GM10266 (cell line): ENCODE data around the gene LRMDA.

ENCODE experiments used
- DNase-seq: peaks from one replicate; pipeline ENCODE4 v3.0.0; 2012; ENCODE audit errors: extremely low spot score
- TF ChIP-seq, protein P1 (sequence below): IDR thresholded peaks from 2 replicates; pipeline ENCODE4 v1.5.1; 2012; ENCODE audit warnings: mild to moderate bottlenecking, low read depth; ENCODE audit not compliant: control insufficient read depth, insufficient read depth; ENCODE audit errors: missing control alignments

LRMDA gene

DNA sequence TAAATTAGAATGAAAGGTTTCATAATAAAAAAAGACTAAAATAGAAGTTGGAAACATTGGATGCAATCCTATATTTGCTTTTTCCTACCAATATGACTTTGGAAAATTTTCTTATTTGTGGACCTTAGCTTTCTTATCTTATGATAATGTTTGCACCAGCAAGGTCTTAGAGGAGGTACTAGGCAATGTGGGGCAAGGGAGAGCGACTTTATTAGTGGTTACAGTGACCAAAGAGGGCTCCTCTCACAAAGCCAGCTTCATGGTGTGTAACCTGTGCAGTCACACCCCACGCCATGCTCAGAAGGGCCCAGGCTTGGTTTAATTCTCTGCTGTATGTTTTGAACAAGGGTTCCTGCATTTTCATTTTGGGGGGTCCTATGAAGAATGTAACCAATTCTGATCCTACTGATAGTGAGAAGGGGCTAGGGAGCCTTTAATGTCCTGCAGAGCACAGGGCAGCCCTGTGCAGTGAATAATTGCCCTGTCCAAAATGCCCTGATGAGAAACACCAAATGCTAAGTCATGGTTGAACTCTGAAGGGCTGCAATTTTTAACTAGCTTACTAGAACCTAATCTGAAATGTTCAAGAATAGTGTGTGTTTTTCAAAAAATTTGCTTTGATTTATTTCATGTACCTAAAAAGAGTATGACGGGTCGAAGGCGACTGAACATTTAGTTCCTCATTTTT lies 1047.8 kb downstream of the LRMDA start:
- TF ChIP-seq, protein P1, sequence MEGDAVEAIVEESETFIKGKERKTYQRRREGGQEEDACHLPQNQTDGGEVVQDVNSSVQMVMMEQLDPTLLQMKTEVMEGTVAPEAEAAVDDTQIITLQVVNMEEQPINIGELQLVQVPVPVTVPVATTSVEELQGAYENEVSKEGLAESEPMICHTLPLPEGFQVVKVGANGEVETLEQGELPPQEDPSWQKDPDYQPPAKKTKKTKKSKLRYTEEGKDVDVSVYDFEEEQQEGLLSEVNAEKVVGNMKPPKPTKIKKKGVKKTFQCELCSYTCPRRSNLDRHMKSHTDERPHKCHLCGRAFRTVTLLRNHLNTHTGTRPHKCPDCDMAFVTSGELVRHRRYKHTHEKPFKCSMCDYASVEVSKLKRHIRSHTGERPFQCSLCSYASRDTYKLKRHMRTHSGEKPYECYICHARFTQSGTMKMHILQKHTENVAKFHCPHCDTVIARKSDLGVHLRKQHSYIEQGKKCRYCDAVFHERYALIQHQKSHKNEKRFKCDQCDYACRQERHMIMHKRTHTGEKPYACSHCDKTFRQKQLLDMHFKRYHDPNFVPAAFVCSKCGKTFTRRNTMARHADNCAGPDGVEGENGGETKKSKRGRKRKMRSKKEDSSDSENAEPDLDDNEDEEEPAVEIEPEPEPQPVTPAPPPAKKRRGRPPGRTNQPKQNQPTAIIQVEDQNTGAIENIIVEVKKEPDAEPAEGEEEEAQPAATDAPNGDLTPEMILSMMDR, result no peak

DNA sequence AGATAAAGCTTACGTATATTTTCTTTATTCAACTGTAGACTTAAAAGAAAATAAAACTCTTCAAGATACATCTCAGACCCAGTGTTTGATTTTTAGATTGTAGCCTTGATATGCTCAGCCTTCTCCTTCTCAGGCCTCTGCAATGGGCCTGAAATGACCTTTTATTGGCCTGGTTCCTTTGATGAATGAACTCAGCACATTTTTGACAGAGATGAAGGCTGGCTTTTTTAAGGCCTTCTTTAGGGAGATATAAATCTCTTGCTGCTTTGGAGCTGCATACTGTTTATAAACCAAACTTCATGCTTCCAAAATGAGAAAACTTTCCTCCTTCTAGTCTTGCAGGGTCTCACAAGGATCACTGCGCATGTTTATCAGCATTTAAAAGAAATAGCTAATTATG lies 1049.8 kb downstream of the LRMDA start:
- TF ChIP-seq, protein P1, result no peak
- DNase-seq, result no peak

More for the DNA sequence above, 1047.8 kb downstream of the LRMDA start:
- no peak for DNase-seq

DNA sequence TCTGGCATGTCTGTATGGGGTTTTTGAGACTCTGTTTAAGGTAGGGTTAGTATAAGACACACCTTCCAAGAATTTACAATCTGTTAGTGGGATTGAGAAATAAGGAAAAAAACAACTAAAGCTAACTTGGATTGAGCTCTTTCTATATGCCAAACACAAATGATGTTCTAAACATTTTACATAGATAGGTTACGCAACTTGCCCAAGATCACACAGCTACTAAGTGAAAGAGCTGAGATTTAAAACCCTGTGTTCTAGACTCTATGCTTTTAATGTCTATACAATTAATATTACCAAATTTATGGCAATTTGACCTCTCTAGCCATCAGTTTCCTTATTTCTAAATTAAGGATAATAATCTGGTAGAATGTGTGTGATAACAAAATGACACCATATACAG lies 1056.2 kb downstream of the LRMDA start:
- no peak for DNase-seq
- TF ChIP-seq, protein P1, result no peak

DNA sequence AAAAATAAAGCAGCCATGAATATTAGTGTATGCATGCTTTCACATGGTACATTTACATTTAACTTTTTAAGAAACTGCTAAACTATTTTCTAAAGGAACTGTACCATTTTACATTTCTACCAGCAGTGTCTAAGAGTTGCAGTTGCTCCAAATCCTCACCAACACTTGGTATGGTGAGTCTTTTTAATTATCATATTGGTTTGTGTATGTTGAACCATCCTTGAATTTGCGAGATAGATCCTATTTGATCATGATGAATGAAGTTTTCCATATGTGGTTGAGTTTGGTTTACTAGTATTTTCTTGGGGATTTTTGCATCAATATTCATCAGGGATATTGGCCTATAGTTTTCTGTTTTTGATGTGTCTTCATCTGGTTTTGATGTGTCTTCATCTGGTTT lies 1057.2 kb downstream of the LRMDA start:
- no peak for DNase-seq
- TF ChIP-seq, protein P1, result no peak

DNA sequence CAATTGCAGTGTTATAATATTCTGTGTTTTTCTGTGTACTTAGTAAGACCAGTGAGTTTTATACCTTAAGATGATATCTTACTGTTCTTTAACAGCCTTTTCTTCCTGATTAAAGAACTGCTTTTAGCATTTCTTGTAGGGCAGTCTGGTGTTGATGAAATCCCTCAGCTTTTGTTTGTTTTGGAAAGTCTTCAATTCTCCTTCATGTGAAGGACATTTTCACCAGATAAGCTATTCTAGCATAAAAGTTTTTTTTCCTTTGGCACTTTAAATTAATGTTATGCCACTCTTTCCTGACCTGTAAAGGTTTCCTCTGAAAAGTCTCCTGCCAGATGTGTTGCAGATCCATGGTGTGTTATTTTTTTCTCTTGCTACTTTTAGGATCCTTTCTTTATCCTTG lies 1059.8 kb downstream of the LRMDA start:
- TF ChIP-seq, protein P1, result no peak

DNA sequence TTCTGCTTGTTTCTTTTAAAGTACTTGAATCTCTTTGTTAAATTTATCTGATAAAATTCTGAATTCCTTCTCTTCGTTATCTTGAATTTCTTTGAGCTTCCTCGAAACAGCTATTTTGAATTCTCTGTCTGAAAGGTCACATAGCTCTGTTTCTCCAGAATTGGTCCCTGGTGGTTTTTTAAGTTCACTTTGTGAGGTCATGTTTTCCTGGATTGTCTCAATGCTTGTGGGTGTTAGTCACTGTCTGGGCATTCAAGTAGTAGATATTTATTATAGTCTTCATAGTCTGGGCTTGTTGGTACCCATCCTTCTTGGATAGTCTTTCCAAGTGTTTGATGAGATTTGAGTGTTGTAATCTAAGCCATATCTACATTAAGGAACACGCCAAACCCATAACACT lies 1060.6 kb downstream of the LRMDA start:
- TF ChIP-seq, protein P1, result no peak
- DNase-seq, result no peak

More for the DNA sequence above, 1059.8 kb downstream of the LRMDA start:
- no peak for DNase-seq

DNA sequence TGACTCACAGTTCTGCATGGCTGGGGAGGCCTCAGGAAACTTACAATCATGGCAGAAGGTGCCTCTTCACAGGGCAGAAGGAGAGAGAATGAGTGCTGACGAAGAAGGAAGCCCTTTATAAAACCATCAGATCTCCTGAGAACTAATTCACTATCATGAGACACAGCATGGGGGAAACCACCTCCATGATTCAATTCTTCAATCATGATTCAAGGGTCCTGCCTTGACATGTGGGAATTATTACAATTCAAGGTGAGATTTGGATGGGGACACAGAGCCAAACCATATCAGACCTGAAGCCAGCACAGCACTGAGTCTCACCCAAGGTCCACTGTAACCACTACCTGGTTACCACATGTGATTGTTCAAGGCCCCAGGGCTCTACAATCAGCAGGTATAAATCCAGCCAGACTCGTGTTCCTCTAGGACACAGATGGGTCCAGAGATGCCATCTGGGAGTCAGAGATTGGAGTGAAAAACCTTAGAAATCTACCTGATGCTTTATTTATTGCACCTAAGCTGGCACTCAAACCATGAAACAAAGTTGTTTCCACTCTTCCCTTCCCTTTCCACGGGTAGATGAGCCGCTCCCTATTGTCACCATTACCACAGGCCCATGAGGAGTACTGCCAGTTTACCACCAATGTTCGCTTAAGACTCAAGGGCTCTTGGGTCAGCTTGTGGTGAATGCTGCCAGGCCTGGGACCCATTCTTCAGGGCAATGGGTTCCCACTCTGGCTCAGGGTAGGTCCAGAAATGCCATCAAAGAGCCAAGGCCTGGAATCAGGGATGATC lies 1061.5 kb downstream of the LRMDA start:
- TF ChIP-seq, protein P1, result no peak

More for the DNA sequence above, 1061.5 kb downstream of the LRMDA start:
- no peak for DNase-seq
